ENCODE data around the gene TDP2.

DNA sequence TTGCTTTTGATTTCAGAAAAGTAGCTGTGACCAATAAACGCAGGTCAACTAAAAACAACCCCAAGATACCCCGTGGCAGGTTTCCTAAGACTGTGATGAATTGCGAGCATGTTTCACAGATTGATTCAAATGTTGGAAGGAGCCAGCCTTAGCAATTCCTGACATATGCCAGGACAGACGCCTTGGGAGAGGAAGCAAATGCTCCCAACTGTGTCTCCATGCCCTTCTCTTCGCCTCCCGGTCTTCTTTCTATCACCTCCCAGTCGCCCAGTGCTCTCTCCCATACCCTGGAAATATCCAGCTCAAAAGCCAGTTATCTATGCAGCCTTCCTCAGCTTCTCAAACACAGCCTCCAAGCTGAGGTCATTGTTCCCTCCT, 52.7 kb downstream of the TDP2 start:
- TF ChIP-seq, protein P1, sequence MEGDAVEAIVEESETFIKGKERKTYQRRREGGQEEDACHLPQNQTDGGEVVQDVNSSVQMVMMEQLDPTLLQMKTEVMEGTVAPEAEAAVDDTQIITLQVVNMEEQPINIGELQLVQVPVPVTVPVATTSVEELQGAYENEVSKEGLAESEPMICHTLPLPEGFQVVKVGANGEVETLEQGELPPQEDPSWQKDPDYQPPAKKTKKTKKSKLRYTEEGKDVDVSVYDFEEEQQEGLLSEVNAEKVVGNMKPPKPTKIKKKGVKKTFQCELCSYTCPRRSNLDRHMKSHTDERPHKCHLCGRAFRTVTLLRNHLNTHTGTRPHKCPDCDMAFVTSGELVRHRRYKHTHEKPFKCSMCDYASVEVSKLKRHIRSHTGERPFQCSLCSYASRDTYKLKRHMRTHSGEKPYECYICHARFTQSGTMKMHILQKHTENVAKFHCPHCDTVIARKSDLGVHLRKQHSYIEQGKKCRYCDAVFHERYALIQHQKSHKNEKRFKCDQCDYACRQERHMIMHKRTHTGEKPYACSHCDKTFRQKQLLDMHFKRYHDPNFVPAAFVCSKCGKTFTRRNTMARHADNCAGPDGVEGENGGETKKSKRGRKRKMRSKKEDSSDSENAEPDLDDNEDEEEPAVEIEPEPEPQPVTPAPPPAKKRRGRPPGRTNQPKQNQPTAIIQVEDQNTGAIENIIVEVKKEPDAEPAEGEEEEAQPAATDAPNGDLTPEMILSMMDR (IDR thresholded peaks at IDR 0.05): no peak
- TF ChIP-seq POLR2A (IDR thresholded peaks at IDR 0.05): no peak
